Measurements from ENCODE around the gene SLC22A16.

The SLC22A16 gene

GRCh38 chr6:110400208-110400607 lies 76.2 kb downstream of the SLC22A16 start:
- no peak for DNase-seq (ENCODE audit: low read depth)

GRCh38 chr6:110399219-110400071 lies 77.0 kb downstream of the SLC22A16 start:
- DNase-seq (ENCODE audit: low read depth) = no peak

- DNase-seq (ENCODE audit: low read depth) = no peak
Observed at GRCh38 chr6:110398778-110399177, 77.6 kb downstream of the SLC22A16 start.

- DNase-seq (ENCODE audit: low read depth) = no peak
Observed at GRCh38 chr6:110395221-110395620, 81.2 kb downstream of the SLC22A16 start.

- DNase-seq (ENCODE audit: low read depth) = no peak
Observed at GRCh38 chr6:110394409-110394808, 82.0 kb downstream of the SLC22A16 start.

- no peak for DNase-seq (ENCODE audit: low read depth)
Observed at GRCh38 chr6:110392727-110393126, 83.7 kb downstream of the SLC22A16 start.

GRCh38 chr6:110390404-110390803 lies 86.0 kb downstream of the SLC22A16 start:
- DNase-seq (ENCODE audit: low read depth) = no peak

- no peak for DNase-seq (ENCODE audit: low read depth)
Observed at GRCh38 chr6:110389689-110390382, 86.6 kb downstream of the SLC22A16 start.

- DNase-seq (ENCODE audit: low read depth) = no peak
Observed at GRCh38 chr6:110387986-110388385, 88.4 kb downstream of the SLC22A16 start.

- DNase-seq (ENCODE audit: low read depth) = no peak
Observed at GRCh38 chr6:110385458-110385863, 91.0 kb downstream of the SLC22A16 start.

GRCh38 chr6:110378552-110378951 lies 97.9 kb downstream of the SLC22A16 start:
- no peak for DNase-seq (ENCODE audit: low read depth)
